OCI-LY3 (cell line): Measurements from ENCODE around the gene TEX19.

Source experiments
- H2AFZ ChIP-seq: fragments of 200-600, 300-600 bp; shearing (Covaris generic); 2 replicates; pipeline ENCODE4 v1.6.0; 2014; ENCODE audit warnings: antibody characterized with exemption, low read depth, low read length
- H3K27ac ChIP-seq: fragments of 200-600, 300-600 bp; sonication (generic); 2 replicates; pipeline ENCODE4 v1.5.1; 2014; ENCODE audit warnings: mild to moderate bottlenecking, low read length, moderate library complexity, mixed read lengths
- H3K27me3 ChIP-seq: fragments of 200-600, 300-600 bp; sonication (generic); 2 replicates; pipeline ENCODE4 v1.6.1; 2014; ENCODE audit warnings: low read depth, low read length, mixed read lengths
- H3K36me3 ChIP-seq: fragments of 200-600, 300-600 bp; sonication (generic); replicated peaks from 2 replicates; pipeline ENCODE3; 2014; ENCODE audit warnings: low read depth, low read length, mixed read lengths
- H3K4me1 ChIP-seq: fragments of 300-600, 200-600 bp; sonication (generic); 2 replicates; pipeline ENCODE4 v1.6.1; 2014; ENCODE audit warnings: low read length, mixed read lengths
- H3K4me2 ChIP-seq: fragments of 200-600, 300-600 bp; sonication (generic); 2 replicates; pipeline ENCODE4 v1.6.1; 2014; ENCODE audit warnings: low read length, mixed read lengths
- H3K4me3 ChIP-seq: fragments of 300-600, 200-600 bp; sonication (generic); 2 replicates; pipeline ENCODE4 v1.5.1; 2014; ENCODE audit warnings: antibody characterized with exemption, mild to moderate bottlenecking, low read length, moderate library complexity
- H3K79me2 ChIP-seq: fragments of 300-600, 200-600 bp; shearing (Covaris generic); 2 replicates; pipeline ENCODE4 v1.6.1; 2014; ENCODE audit warnings: mild to moderate bottlenecking, low read length, mixed read lengths
- H3K9ac ChIP-seq: fragments of 300-600, 200-600 bp; shearing (Covaris generic); 2 replicates; pipeline ENCODE4 v1.6.0; 2014; ENCODE audit warnings: mild to moderate bottlenecking, low read length, moderate library complexity
- H3K9me3 ChIP-seq: fragments of 200-600, 300-600 bp; shearing (Covaris generic); 2 replicates; pipeline ENCODE4 v1.6.1; 2014; ENCODE audit warnings: low read length, mixed read lengths; ENCODE audit not compliant: insufficient read depth
- H4K20me1 ChIP-seq: fragments of 200-600, 300-600 bp; sonication (generic); 2 replicates; pipeline ENCODE4 v1.6.1; 2016; ENCODE audit warnings: low read length, mixed read lengths; ENCODE audit not compliant: insufficient read depth
- CTCF ChIP-seq: fragments of 200-600, 300-600 bp; sonication (generic); IDR thresholded peaks from 2 replicates; pipeline ENCODE4 v1.5.1; 2014; ENCODE audit warnings: antibody characterized with exemption, low read length, low read depth
- EZH2phosphoT487 ChIP-seq: fragments of 200-600 bp; shearing (Covaris generic); IDR thresholded peaks from 2 replicates; pipeline ENCODE4 v1.6.1; 2018; ENCODE audit warnings: antibody characterized with exemption, mixed run types, low read depth

Gene TEX19

GRCh38 chr17:82385559-82386254, 26.7 kb downstream of the TEX19 start:
- H3K9me3 ChIP-seq = no peaks in the 10 kb centered on the region
- H3K9ac ChIP-seq = no peak overlapping the region
- H4K20me1 ChIP-seq = no peaks in the 10 kb centered on the region
- H3K4me2 ChIP-seq = no peak overlapping the region
- no peaks in the 10 kb centered on the region for H3K27me3 ChIP-seq
- H3K4me1 ChIP-seq = no peaks in the 10 kb centered on the region
- H3K27ac ChIP-seq = no peak overlapping the region
- TF ChIP-seq EZH2phosphoT487 = no peak
- no peak for TF ChIP-seq CTCF
- no peaks in the 10 kb centered on the region for H3K79me2 ChIP-seq
- no peak overlapping the region for H3K4me3 ChIP-seq
- H2AFZ ChIP-seq = no peak overlapping the region
- H3K36me3 ChIP-seq = no peaks in the 10 kb centered on the region

- Histone ChIP-seq H3K27me3 (no peaks in the 10 kb centered on the region), H3K27ac (no peak overlapping the region), H3K4me3 (no peak overlapping the region), H2AFZ (no peak overlapping the region), H3K9ac (no peak overlapping the region), H4K20me1 (no peaks in the 10 kb centered on the region), H3K9me3 (no peaks in the 10 kb centered on the region), H3K79me2 (no peaks in the 10 kb centered on the region), H3K4me2 (no peak overlapping the region), H3K36me3 (no peaks in the 10 kb centered on the region), H3K4me1 (no peaks in the 10 kb centered on the region)
- no peak for TF ChIP-seq EZH2phosphoT487
- no peak for TF ChIP-seq CTCF
Measured at GRCh38 chr17:82386255-82386831, 27.3 kb downstream of the TEX19 start.

GRCh38 chr17:82386881-82387704, 28.0 kb downstream of the TEX19 start:
- no peaks in the 10 kb centered on the region for H3K79me2 ChIP-seq
- H3K4me3 ChIP-seq = no peak overlapping the region
- TF ChIP-seq CTCF (no peak), EZH2phosphoT487 (no peak)
- no peak overlapping the region; the same call in 1 of the 2 replicates for H3K4me2 ChIP-seq
- H2AFZ ChIP-seq = no peak overlapping the region
- H3K27ac ChIP-seq = no peak overlapping the region
- no peak overlapping the region for H3K9ac ChIP-seq
- H3K27me3 ChIP-seq = no peaks in the 10 kb centered on the region
- H3K9me3 ChIP-seq = no peaks in the 10 kb centered on the region
- no peaks in the 10 kb centered on the region for H3K4me1 ChIP-seq
- no peaks in the 10 kb centered on the region for H4K20me1 ChIP-seq
- H3K36me3 ChIP-seq = no peaks in the 10 kb centered on the region

- no peak overlapping the region for H3K9ac ChIP-seq
Measured at GRCh38 chr17:82387705-82388106, 28.7 kb downstream of the TEX19 start.

More at GRCh38 chr17:82387705-82388106, 28.7 kb downstream of the TEX19 start:
- no peaks in the 10 kb centered on the region for H3K9me3 ChIP-seq
- no peak overlapping the region for H2AFZ ChIP-seq
- H3K27ac ChIP-seq = no peak overlapping the region
- TF ChIP-seq CTCF (no peak), EZH2phosphoT487 (no peak)
- no peak overlapping the region for H3K4me3 ChIP-seq
- H3K79me2 ChIP-seq = no peaks in the 10 kb centered on the region
- H3K4me1 ChIP-seq = no peaks in the 10 kb centered on the region
- H4K20me1 ChIP-seq = no peaks in the 10 kb centered on the region
- H3K4me2 ChIP-seq = no peak overlapping the region; the same call in 1 of the 2 replicates
- no peaks in the 10 kb centered on the region for H3K36me3 ChIP-seq
- H3K27me3 ChIP-seq = no peaks in the 10 kb centered on the region
